H1 (cell line): ENCODE results near the gene SHMT2. TPM values are rescaled to one million over a fixed set of nuclear protein-coding genes. Genes with fewer than 3 reads are reported as not detected.
A peak's percentile ranks its signal among the peaks of the same experiment; 100 is the strongest.

Experiments
- CTCF ChIA-PET: fragments of 300-600 bp; sonication (Branson Sonifier 250); formaldehyde crosslinking; loops from one replicate; lab custom pipeline; 2021; ENCODE audit not compliant: partially characterized antibody; lab: Charles Lee
- POLR2A ChIA-PET: fragments of 300-600 bp; sonication (Branson Sonifier 250); formaldehyde crosslinking; loops from one replicate; lab custom pipeline; 2021; ENCODE audit warnings: inconsistent platforms; ENCODE audit not compliant: partially characterized antibody; lab: Charles Lee
- DNase-seq, 2 experiments: peaks; one replicate each; pipeline versions ENCODE4 v3.0.0 to v3.0.0-alpha.2; 2010 to 2022; ENCODE audit warnings: low spot score in 2 of 2, low read depth in 1 of 2, mixed read lengths in 1 of 2
- FAIRE-seq: peaks from 2 replicates; lab custom pipeline; 2011; peaks lifted over from hg19 to GRCh38; lab: Jason Lieb, UNC
- H2AFZ ChIP-seq: 2 replicates; pipeline ENCODE4 v1.8.1; 2012; ENCODE audit warnings: low read length, inconsistent platforms
- H2AK5ac ChIP-seq: 2 replicates; pipeline ENCODE4 v1.6.1; 2013; ENCODE audit warnings: low read depth, low read length
- H2BK120ac ChIP-seq: replicated peaks from 2 replicates; pipeline ENCODE3; 2013; ENCODE audit warnings: low read depth, low read length, inconsistent platforms
- H2BK12ac ChIP-seq: 2 replicates; pipeline ENCODE4 v1.6.1; 2013; ENCODE audit warnings: low read depth, low read length
- H2BK15ac ChIP-seq: 2 replicates; pipeline ENCODE4 v1.6.1; 2013; ENCODE audit warnings: low read length
- H2BK20ac ChIP-seq: 2 replicates; pipeline ENCODE4 v1.6.1; 2013; ENCODE audit warnings: low read length
- H2BK5ac ChIP-seq: 2 replicates; pipeline ENCODE4 v1.6.1; 2013; ENCODE audit warnings: low read depth, low read length
- H3K14ac ChIP-seq: 2 replicates; pipeline ENCODE4 v1.6.1; 2013; ENCODE audit warnings: inconsistent platforms; ENCODE audit not compliant: insufficient read length
- H3K18ac ChIP-seq: 2 replicates; pipeline ENCODE4 v1.6.1; 2013; ENCODE audit warnings: low read length; ENCODE audit errors: extremely low read depth
- H3K23ac ChIP-seq: 2 replicates; pipeline ENCODE4 v1.6.1; 2013; ENCODE audit warnings: inconsistent platforms; ENCODE audit not compliant: insufficient read length
- H3K23me2 ChIP-seq: 2 replicates; pipeline ENCODE4 v1.6.1; 2013; ENCODE audit warnings: low read depth, low read length
- H3K27ac ChIP-seq: 2 replicates; pipeline ENCODE4 v1.6.1; 2011; ENCODE audit warnings: low read depth, low read length, inconsistent platforms
- H3K27me3 ChIP-seq, 4 experiments: replicated peaks in 1 of 4; 1 replicate in 1 of 4; 2 replicates in 3 of 4; pipeline versions ENCODE4 v1.6.1 to v1.8.1; 2011 to 2013; ENCODE audit warnings: low read length in 3 of 4, mild to moderate bottlenecking in 3 of 4, inconsistent platforms in 2 of 4, mixed read lengths in 2 of 4, moderate library complexity in 1 of 4; ENCODE audit not compliant: control insufficient read depth in 3 of 4, insufficient read depth in 3 of 4; ENCODE audit errors: extremely low read depth in 1 of 4
- H3K36me3 ChIP-seq, 4 experiments: 2 replicates each; pipeline versions ENCODE4 v1.6.1 to v1.8.1; 2011 to 2013; ENCODE audit warnings: mild to moderate bottlenecking in 4 of 4, low read length in 3 of 4, moderate library complexity in 2 of 4, control low read depth in 1 of 4, inconsistent platforms in 1 of 4; ENCODE audit not compliant: insufficient read depth in 4 of 4, control insufficient read depth in 2 of 4
- H3K4ac ChIP-seq: replicated peaks from 2 replicates; pipeline ENCODE3; 2013; ENCODE audit warnings: low read length, low read depth, mixed read lengths, inconsistent platforms; ENCODE audit not compliant: insufficient read length
- H3K4me1 ChIP-seq, 4 experiments: replicated peaks in 1 of 4; 1 replicate in 1 of 4; 2 replicates in 3 of 4; pipeline versions ENCODE4 v1.6.1 to v1.8.1; 2011 to 2013; ENCODE audit warnings: low read length in 3 of 4, inconsistent platforms in 2 of 4, mixed read lengths in 1 of 4; ENCODE audit not compliant: insufficient read depth in 4 of 4, control insufficient read depth in 3 of 4
- H3K4me2 ChIP-seq, 2 experiments: 2 replicates each; pipeline versions ENCODE4 v1.6.1 to v1.8.1; 2011 to 2013; ENCODE audit warnings: low read depth in 2 of 2, low read length in 2 of 2, control low read depth in 1 of 2, inconsistent platforms in 1 of 2, mild to moderate bottlenecking in 1 of 2; ENCODE audit not compliant: insufficient read depth in 1 of 2
- H3K4me3 ChIP-seq, 4 experiments: fragments of 200-600, 300-600 bp in 1 of 4; sonication (generic), shearing (Covaris generic), sonication (Bioruptor Twin) in 1 of 4; 2 replicates each; pipeline versions ENCODE4 v1.5.1 to v1.8.1; 2011 to 2016; ENCODE audit warnings: low read length in 4 of 4, low read depth in 3 of 4, control low read depth in 2 of 4, inconsistent platforms in 2 of 4, mild to moderate bottlenecking in 2 of 4, mixed read lengths in 1 of 4, moderate library complexity in 1 of 4; ENCODE audit not compliant: insufficient read depth in 2 of 4; ENCODE audit errors: extremely low read depth in 1 of 4
- H3K56ac ChIP-seq: replicated peaks from 2 replicates; pipeline ENCODE3; 2013; ENCODE audit warnings: low read depth, mild to moderate bottlenecking, mixed read lengths, low read length, inconsistent platforms; ENCODE audit not compliant: insufficient read length
- H3K79me1 ChIP-seq: 2 replicates; pipeline ENCODE4 v1.6.1; 2013; ENCODE audit warnings: low read depth, low read length, control low read depth
- H3K79me2 ChIP-seq, 2 experiments: 2 replicates each; pipeline versions ENCODE4 v1.6.1 to v1.8.1; 2012 to 2013; ENCODE audit warnings: low read length in 2 of 2, mild to moderate bottlenecking in 2 of 2, inconsistent platforms in 1 of 2; ENCODE audit not compliant: insufficient read depth in 2 of 2, control insufficient read depth in 1 of 2
- H3K9ac ChIP-seq, 4 experiments: replicated peaks in 1 of 4; 1 replicate in 1 of 4; 2 replicates in 3 of 4; pipeline versions ENCODE4 v1.6.1 to v1.8.1; 2011 to 2013; ENCODE audit warnings: low read depth in 3 of 4, low read length in 3 of 4, control low read depth in 2 of 4, mild to moderate bottlenecking in 2 of 4, moderate library complexity in 2 of 4, inconsistent platforms in 1 of 4; ENCODE audit errors: extremely low read depth in 1 of 4
- H3K9me3 ChIP-seq, 2 experiments: 2 replicates each; pipeline versions ENCODE4 v1.6.1 to v1.8.1; 2012 to 2013; ENCODE audit warnings: mild to moderate bottlenecking in 2 of 2, moderate library complexity in 2 of 2, control low read depth in 1 of 2, inconsistent platforms in 1 of 2, low read depth in 1 of 2, low read length in 1 of 2, mixed read lengths in 1 of 2; ENCODE audit not compliant: insufficient read depth in 2 of 2
- H4K20me1 ChIP-seq, 2 experiments: replicated peaks in 1 of 2; 2 replicates each; pipeline versions ENCODE3 to v1.8.1; 2011 to 2013; ENCODE audit warnings: inconsistent platforms in 2 of 2, low read length in 2 of 2, mild to moderate bottlenecking in 1 of 2; ENCODE audit not compliant: insufficient read depth in 2 of 2, control insufficient read depth in 1 of 2
- H4K5ac ChIP-seq: 2 replicates; pipeline ENCODE4 v1.6.1; 2013; ENCODE audit warnings: low read length, low read depth, mixed read lengths, inconsistent platforms; ENCODE audit not compliant: insufficient read length
- H4K8ac ChIP-seq: 2 replicates; pipeline ENCODE4 v1.8.0; 2013; ENCODE audit warnings: mild to moderate bottlenecking, moderate library complexity, low read length, inconsistent platforms; ENCODE audit not compliant: insufficient read depth; ENCODE audit errors: extremely low read depth
- H4K91ac ChIP-seq: replicated peaks from 2 replicates; pipeline ENCODE3; 2013; ENCODE audit warnings: low read length, mixed read lengths, inconsistent platforms; ENCODE audit not compliant: insufficient read length
- BRCA1 ChIP-seq: IDR thresholded peaks from 2 replicates; pipeline ENCODE4 v1.6.1; 2012; ENCODE audit warnings: low read depth, low read length, improper control_type of control experiment
- CREB1 ChIP-seq: IDR thresholded peaks from 2 replicates; pipeline ENCODE4 v1.6.1; 2012; ENCODE audit warnings: inconsistent platforms
- POLR2AphosphoS5 ChIP-seq: IDR thresholded peaks from 2 replicates; pipeline ENCODE4 v1.6.1; 2011; ENCODE audit warnings: low read depth, low read length
- RXRA ChIP-seq: IDR thresholded peaks from 2 replicates; pipeline ENCODE4 v1.6.1; 2011; ENCODE audit warnings: low read depth, mild to moderate bottlenecking, low read length, moderate library complexity; ENCODE audit not compliant: insufficient read depth
- SUZ12 ChIP-seq: fragments of 200-600 bp; sonication (generic); IDR thresholded peaks from 2 replicates; pipeline ENCODE4 v1.6.1; 2012; ENCODE audit warnings: mild to moderate bottlenecking, inconsistent platforms, low read length, moderate library complexity, mixed read lengths
- WGBS, 2 experiments: shearing (Covaris generic) in 1 of 2; methylation state at CpG; one replicate each; pipeline versions ENCODE4 v1.1.6 to v1.1.7; 2013 to 2015; ENCODE audit warnings: low lambda C conversion rate in 2 of 2, mixed read lengths in 2 of 2, inconsistent platforms in 1 of 2, low coverage in 1 of 2, missing lambda C conversion rate in 1 of 2; ENCODE audit not compliant: insufficient replicate concordance in 2 of 2, insufficient coverage in 1 of 2, insufficient read length in 1 of 2; ENCODE audit errors: extremely low coverage in 1 of 2, missing lambda C conversion rate in 1 of 2; 5-methylcytosine and 5-hydroxymethylcytosine counted together
- polyA plus RNA-seq, 7 experiments: library from polyadenylated mRNA; depleted of rRNA in 3 of 7; stranded (reverse) in 5 of 7; unstranded in 2 of 7; fragments of >200 nt in 5 of 7; fragments of 200-250 nt in 2 of 7; gene quantifications; 1 replicate in 5 of 7; 2 replicates in 1 of 7; 4 replicates in 1 of 7; pipeline versions ENCODE4 v1.2.1 to v1.2.3, GENCODE V29; 2011 to 2013; ENCODE audit warnings: missing spikeins in 2 of 7, mixed read lengths in 2 of 7
- total RNA-seq: library from RNA; stranded (reverse); fragmentation: NEBNext Ultra II Directional; extraction: Animal tissue kit (Norgen Biotek cat#: 25700); gene quantifications from 2 replicates; pipeline ENCODE4 v1.2.1, GENCODE V29; 2021

Gene SHMT2
- total and polyA plus RNA-seq, 2 of the 8 experiments (the other 6 are each of a cell fraction or from before 2014, with no cell fraction given) = 274 to 520 TPM

- Histone ChIP-seq H3K14ac (no peak overlapping the region), H3K23ac (no peak overlapping the region), H2BK12ac (0 out of 2 replicates have a peak overlapping the region, but pooled peaks have one; percentile 39), H3K79me2 (peaks cover under 1 to 7% of the 10 kb centered on the region in 2 experiments; a peak in 3 of 4 replicates), H4K20me1 (peaks cover 25 to 41% of the 10 kb centered on the region in 2 experiments), H3K56ac (no peak overlapping the region), H3K4me1 (peaks cover 6 to 59% (median 36%) of the 10 kb centered on the region in 4 experiments), H3K27ac (no peak overlapping the region), H2BK120ac (no peak overlapping the region), H3K27me3 (peaks cover 41 to 60% (median 53%) of the 10 kb centered on the region in 4 experiments), H2AFZ (no peak overlapping the region), H3K4ac (no peak overlapping the region), H3K9ac (no peak overlapping the region), H3K9me3 (no peaks in the 10 kb centered on the region), H3K4me2 (peak overlapping the region; percentile 45 to 89; a peak in 1 of 4 replicates)
- POLR2A ChIA-PET = interaction anchor here (0.5 to 23.7 kb wide), 18 partner anchors 6 to 284 kb away, joined by 3 to 852 read pairs (median 4); partner anchors contain the start of genes DDIT3, GLI1, INHBE and LRP1
- WGBS, 2 experiments = 56% methylated on average over 7 of the region's 8 CpGs; no CpG with 5 or more reads in 1 of the 2 experiments
- DNase-seq (no peak), FAIRE-seq (no peak)
- no peak for TF ChIP-seq BRCA1
- TF ChIP-seq RXRA = no peak
- TF ChIP-seq POLR2AphosphoS5 = no peak; the same call in 1 of the 2 replicates
- 0 out of 2 replicates have a peak, but pooled peaks have one; percentile 0 for TF ChIP-seq SUZ12
- TF ChIP-seq CREB1 = no peak
- TF ChIP-seq, all 59 proteins: peak for 1
- no peak overlapping the region for H2AK5ac ChIP-seq
- H3K79me1 ChIP-seq = peaks cover 8% of the 10 kb centered on the region
- no peak overlapping the region for H3K18ac ChIP-seq
- H4K91ac ChIP-seq = no peak overlapping the region
- no peak overlapping the region for H2BK15ac ChIP-seq
- H3K36me3 ChIP-seq = peaks cover 29 to 39% (median 35%) of the 10 kb centered on the region in 4 experiments
- H3K4me3 ChIP-seq = peak overlapping the region in 1 of 4 experiments; percentile 10; a peak in 3 of 8 replicates
- peaks cover 26% of the 10 kb centered on the region for H3K23me2 ChIP-seq
- H2BK20ac ChIP-seq = no peak overlapping the region
- H4K5ac ChIP-seq = no peak overlapping the region
- CTCF ChIA-PET = interaction anchor here (17.3 to 27.9 kb wide), 3 partner anchors 8 to 221 kb away, joined by 225 to 726 read pairs (median 527); partner anchors contain the start of genes GLI1, INHBE, NXPH4 and SHMT2
- no peak overlapping the region for H2BK5ac ChIP-seq
- H4K8ac ChIP-seq = no peak overlapping the region
These were observed 6.2 kb downstream of the SHMT2 start for GRCh38 chr12:57235728-57236131.
